22Rv1 (cell line): ENCODE results near the gene CLGN.
"Not testable (repeated sequence)": the region's sequence is repeated elsewhere in the genome, so short reads cannot be mapped to it uniquely, and the experiment has no call there.

ENCODE experiments used
- H3K27ac ChIP-seq: fragments of 450-650 bp; 2 replicates; pipeline ENCODE4 v1.5.1; 2017
- ZFX ChIP-seq: fragments of 450-650 bp; IDR thresholded peaks from 2 replicates; pipeline ENCODE4 v1.6.1; 2017; ENCODE audit warnings: antibody characterized with exemption, borderline replicate concordance
- TF ChIP-seq, protein P1 (sequence below): fragments of 450-650 bp; IDR thresholded peaks from 2 replicates; pipeline ENCODE4 v1.5.1; 2017; ENCODE audit warnings: mild to moderate bottlenecking

Gene CLGN

DNA sequence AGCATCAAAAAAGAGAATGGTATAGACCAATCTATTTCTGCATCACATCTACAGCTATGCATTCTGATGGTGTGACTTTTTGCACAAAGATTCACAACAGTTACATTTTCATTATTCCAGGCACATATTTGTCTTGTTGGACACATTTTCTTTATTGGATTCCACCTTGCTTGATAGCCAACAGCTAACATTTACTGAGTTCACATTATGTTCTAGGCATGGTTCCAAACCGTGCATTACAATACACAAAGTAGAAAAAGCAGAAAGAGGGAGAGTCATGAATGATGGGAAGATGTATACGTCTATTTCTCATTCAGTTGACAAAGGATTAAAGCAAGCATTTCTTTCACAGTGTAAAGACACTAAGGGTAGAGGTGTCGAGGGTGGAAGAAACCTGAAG lies 22.9 kb upstream of the CLGN start:
- peak overlapping the region; percentile 83 for H3K27ac ChIP-seq
- TF ChIP-seq, protein P1, sequence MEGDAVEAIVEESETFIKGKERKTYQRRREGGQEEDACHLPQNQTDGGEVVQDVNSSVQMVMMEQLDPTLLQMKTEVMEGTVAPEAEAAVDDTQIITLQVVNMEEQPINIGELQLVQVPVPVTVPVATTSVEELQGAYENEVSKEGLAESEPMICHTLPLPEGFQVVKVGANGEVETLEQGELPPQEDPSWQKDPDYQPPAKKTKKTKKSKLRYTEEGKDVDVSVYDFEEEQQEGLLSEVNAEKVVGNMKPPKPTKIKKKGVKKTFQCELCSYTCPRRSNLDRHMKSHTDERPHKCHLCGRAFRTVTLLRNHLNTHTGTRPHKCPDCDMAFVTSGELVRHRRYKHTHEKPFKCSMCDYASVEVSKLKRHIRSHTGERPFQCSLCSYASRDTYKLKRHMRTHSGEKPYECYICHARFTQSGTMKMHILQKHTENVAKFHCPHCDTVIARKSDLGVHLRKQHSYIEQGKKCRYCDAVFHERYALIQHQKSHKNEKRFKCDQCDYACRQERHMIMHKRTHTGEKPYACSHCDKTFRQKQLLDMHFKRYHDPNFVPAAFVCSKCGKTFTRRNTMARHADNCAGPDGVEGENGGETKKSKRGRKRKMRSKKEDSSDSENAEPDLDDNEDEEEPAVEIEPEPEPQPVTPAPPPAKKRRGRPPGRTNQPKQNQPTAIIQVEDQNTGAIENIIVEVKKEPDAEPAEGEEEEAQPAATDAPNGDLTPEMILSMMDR: no peak
- no peak for TF ChIP-seq ZFX

DNA sequence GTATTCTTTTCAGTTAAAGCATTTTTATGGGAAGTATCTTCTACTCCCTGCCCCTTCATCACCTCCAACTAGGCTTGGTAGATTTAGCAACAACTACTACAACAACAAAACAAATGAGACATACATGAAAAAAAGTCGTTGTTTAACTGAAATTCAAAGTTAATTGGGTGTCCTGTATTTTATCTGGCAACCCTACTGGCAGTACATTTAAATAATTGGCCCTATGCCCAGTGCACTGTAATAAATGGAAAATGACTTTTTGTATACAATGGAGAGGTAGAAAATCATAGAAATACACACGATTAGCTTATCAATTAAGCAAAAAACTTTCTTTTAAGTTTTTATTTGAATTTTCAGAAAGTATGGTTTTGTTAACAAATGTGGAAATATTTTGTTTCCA lies 21.4 kb upstream of the CLGN start:
- TF ChIP-seq ZFX: no peak
- TF ChIP-seq, protein P1: no peak
- H3K27ac ChIP-seq: peak overlapping the region; percentile 83

DNA sequence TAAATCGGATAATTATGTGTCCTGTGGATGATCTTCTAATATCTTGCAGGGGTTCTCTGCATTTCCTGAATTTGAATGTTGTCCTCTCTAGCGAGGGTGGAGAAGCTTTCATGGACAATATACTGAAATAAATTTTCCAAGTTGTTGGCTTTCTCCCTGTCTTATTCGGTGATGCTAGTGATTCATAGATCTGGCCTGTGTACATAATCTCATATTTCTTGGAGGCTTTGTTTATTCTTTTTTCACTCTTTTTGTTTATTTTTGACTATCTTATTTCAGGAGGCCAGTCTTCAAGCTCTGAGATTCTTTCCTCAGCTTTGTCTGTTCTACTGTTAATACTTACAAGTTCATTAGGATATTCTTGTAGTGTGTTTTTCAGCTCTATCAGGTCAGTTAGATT lies 20.7 kb upstream of the CLGN start:
- H3K27ac ChIP-seq: peak overlapping the region; percentile 83
- TF ChIP-seq, protein P1: no peak
- no peak for TF ChIP-seq ZFX

DNA sequence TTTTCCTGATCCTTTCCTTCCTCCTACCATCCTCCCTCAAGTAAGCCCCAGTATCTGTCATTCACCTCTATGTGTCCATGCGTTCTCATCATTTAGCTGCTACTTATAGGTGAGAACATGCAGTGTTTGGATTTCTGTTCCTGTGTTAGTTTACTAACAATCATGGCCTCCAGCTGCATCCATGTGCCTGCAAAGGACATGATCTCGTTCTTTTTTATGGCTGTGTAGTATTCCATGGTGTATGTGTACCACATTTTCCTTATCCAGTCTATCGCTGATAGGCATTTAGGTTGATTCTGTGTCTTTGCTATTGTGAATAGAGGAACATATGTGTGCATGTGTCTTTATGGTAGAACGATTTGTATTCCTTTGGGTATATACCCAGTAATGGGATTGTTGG lies 16.9 kb upstream of the CLGN start:
- H3K27ac ChIP-seq: not testable (repeated sequence)

DNA sequence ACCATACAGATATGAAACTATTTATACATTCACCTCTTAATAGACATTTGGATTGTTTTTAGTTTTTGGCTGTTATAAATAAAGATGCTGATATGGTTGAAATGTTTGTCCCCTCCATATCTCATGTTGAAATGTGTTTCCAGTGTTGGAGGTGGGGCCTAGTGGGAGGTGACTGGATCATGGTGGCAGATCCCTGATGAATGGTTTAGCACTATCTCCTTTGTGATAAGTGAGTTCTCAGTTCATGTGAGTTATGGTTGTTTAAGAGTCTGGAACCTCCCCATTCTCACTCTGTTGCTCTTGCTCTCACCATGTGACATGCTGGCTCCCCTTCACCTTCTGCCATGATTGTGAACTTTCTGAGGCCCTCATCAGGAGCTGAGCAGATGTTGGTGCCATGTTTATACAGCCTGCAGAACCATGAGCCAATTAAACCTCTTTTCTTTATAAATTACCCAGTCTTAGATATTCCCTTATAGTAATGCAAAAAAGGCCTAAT lies 12.2 kb upstream of the CLGN start:
- no peak overlapping the region for H3K27ac ChIP-seq
- no peak for TF ChIP-seq ZFX
- TF ChIP-seq, protein P1: no peak

DNA sequence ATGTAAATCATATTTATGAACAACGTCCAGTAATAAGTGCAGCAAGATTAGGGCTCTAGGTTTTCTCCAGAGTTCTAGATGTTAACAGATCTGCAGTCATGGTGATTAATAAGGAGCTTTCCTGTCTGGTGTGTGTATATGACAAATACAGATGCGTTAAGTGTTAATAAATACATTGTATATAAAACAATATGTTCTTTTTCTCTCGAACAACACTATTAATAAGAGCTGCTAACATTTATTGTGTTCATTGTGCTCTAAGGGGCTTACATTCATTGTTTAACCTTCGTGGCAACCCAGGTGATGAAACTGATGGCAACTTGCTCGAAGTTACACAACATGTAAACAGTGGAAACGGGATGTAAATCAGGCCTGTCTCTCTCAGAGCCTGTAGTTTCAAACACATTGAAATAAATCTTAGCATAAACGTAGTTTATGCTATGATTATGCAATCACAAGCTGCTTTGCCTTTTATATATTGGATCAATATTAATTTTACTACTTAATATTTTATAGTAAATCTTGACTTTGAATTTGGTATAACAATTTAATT lies 547 bp upstream of the CLGN start:
- H3K27ac ChIP-seq: peak overlapping the region; percentile 63
- TF ChIP-seq, protein P1: peak; percentile 21; the same call in 1 of the 2 replicates
- no peak for TF ChIP-seq ZFX

DNA sequence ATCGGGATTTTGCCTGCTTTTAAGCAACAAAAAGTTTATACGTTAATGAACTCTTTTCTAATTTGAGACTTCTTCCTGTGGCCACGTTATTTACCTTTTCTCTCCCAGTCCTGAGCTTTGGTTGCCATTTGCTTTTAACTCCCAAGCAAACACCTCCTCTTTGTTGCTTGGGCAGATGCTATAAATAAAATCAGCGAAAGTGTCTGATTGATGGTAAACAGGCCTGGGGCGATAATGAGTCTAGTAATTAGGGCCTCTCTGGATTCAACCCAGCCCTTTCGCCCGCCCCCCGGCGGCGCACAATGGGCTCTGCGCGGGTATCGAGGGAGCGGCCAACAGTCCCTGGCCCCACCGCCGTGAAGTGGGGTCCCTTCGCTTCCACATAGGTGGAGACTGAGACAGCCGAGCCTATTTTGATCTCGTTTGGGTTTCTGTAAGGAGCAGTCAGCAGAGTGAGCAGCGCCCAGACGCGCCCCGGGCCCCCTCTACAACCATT lies 790 bp downstream of the CLGN start:
- no peak for TF ChIP-seq ZFX
- TF ChIP-seq, protein P1: no peak
- H3K27ac ChIP-seq: peak overlapping the region; percentile 63

DNA sequence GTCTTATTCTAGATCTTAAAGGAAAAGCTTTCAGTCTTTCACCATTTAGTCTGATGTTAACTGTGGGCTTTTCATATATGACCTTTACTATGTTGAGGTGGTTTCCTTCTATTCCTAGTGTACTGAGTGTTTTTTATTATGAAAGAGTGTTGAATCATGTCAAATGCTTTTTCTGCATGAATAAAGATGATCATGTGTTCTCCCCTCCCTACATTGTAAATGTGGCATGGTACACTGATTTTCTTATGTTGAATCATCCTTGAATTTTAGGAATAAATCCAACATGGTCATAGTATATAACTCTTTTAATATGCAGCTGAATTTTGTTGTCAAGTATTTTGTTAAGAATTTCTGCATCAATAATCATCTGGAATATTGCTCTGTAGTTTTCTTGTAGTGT lies 4.3 kb downstream of the CLGN start:
- H3K27ac ChIP-seq: no peak overlapping the region
- TF ChIP-seq, protein P1: no peak
- TF ChIP-seq ZFX: no peak

DNA sequence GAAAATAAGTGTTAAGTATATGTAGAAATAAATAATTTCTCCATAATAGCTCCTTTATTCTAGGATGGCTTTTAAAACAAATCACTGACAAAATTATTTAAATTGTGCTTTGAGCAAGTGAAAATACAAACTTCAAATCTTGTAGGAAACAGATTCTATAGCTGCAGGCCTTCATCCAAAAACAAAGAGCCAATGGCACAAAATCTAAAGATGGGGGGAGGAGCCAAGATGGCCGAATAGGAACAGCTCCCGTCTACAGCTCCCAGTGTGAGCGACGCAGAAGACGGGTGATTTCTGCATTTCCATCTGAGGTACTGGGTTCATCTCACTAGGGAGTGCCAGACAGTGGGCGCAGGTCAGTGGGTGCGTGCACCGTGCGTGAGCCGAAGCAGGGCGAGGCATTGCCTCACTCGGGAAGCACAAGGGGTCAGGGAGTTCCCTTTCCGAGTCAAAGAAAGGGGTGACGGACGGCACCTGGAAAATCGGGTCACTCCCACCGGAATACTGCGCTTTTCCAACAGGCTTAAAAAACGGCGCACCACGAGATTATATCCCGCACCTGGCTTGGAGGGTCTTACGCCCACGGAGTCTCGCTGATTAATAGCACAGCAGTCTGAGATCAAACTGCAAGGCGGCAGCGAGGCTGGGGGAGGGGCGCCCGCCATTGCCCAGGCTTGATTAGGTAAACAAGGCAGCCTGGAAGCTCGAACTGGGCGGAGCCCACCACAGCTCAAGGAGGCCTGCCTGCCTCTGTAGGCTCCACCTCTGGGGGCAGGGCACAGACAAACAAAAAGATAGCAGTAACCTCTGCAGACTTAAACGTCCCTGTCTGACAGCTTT lies 14.1 kb downstream of the CLGN start:
- not testable (repeated sequence) for H3K27ac ChIP-seq
